Progenitor cell of endocrine pancreas (in vitro differentiated cells): ENCODE results near the gene TH. TPM values are rescaled to one million over a fixed set of nuclear protein-coding genes. Genes with fewer than 3 reads are reported as not detected.
A peak's percentile ranks its signal among the peaks of the same experiment; 100 is the strongest.

Experiments
- DNase-seq: peaks from one replicate; pipeline ENCODE4 v3.0.0; 2021; ENCODE audit warnings: low spot score; ENCODE audit not compliant: unreplicated experiment
- H3K27ac Mint-ChIP-seq: 2 replicates; pipeline ENCODE4 v1.8.0; 2021; ENCODE audit warnings: mild to moderate bottlenecking, moderate library complexity, mixed read lengths
- H3K27me3 Mint-ChIP-seq: 2 replicates; pipeline ENCODE4 v1.8.0; 2021; ENCODE audit warnings: mixed read lengths
- H3K36me3 Mint-ChIP-seq: 2 replicates; pipeline ENCODE4 v1.8.0; 2022; ENCODE audit warnings: mixed read lengths; ENCODE audit not compliant: insufficient read depth
- H3K4me1 Mint-ChIP-seq: 2 replicates; pipeline ENCODE4 v1.8.0; 2021; ENCODE audit warnings: low read depth, mixed read lengths
- H3K4me3 Mint-ChIP-seq: 2 replicates; pipeline ENCODE4 v1.8.0; 2021; ENCODE audit warnings: low read depth, mild to moderate bottlenecking, moderate library complexity, mixed read lengths
- H3K9me3 Mint-ChIP-seq: 2 replicates; pipeline ENCODE4 v1.8.0; 2021; ENCODE audit warnings: low read depth, mixed read lengths
- total RNA-seq: library from RNA; stranded (reverse); gene quantifications from 2 replicates; pipeline ENCODE4 v1.2.1, GENCODE V29; 2021
- TF ChIP-seq, protein P1 (sequence below): fragments of 200-600 bp; sonication (generic); IDR thresholded peaks from one replicate; pipeline ENCODE4 v1.5.0; 2021; ENCODE audit warnings: antibody characterized with exemption, mild to moderate bottlenecking; ENCODE audit not compliant: unreplicated experiment

TH gene
- total RNA-seq, 1 donor from 2014 or later = 0.53 TPM

DNA sequence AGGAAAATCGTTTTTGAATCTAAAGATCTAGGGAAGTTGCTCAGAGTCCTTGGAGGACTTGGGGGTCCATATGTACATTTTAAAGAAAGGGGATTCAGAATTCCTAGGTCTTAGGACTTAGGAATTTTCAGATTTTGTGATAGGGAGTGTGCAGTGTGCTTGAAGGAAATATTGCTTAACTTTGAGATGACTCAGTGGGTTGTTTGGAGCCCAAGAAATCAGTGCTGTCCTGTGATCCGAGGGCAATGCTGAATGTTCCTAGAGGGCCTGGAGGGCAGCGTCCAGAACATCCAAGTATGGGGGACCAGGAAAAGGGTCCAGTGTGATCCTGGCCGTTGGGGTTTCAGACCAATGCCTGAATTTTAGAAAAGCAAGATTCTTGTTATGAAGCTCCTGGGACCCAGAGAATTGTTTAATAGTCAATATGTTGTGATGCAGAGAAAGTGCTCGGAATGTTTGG is 29.3 kb downstream of the TH start:
- Mint-ChIP-seq H3K4me3 (peak overlapping the region; percentile 91), H3K36me3 (peaks cover 3% of the 10 kb centered on the region), H3K27me3 (peaks cover 59% of the 10 kb centered on the region), H3K9me3 (no peaks in the 10 kb centered on the region), H3K4me1 (peaks cover 10% of the 10 kb centered on the region), H3K27ac (peak overlapping the region; percentile 87)
- DNase-seq = no peak
- TF ChIP-seq, protein P1, sequence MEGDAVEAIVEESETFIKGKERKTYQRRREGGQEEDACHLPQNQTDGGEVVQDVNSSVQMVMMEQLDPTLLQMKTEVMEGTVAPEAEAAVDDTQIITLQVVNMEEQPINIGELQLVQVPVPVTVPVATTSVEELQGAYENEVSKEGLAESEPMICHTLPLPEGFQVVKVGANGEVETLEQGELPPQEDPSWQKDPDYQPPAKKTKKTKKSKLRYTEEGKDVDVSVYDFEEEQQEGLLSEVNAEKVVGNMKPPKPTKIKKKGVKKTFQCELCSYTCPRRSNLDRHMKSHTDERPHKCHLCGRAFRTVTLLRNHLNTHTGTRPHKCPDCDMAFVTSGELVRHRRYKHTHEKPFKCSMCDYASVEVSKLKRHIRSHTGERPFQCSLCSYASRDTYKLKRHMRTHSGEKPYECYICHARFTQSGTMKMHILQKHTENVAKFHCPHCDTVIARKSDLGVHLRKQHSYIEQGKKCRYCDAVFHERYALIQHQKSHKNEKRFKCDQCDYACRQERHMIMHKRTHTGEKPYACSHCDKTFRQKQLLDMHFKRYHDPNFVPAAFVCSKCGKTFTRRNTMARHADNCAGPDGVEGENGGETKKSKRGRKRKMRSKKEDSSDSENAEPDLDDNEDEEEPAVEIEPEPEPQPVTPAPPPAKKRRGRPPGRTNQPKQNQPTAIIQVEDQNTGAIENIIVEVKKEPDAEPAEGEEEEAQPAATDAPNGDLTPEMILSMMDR = no peak

DNA sequence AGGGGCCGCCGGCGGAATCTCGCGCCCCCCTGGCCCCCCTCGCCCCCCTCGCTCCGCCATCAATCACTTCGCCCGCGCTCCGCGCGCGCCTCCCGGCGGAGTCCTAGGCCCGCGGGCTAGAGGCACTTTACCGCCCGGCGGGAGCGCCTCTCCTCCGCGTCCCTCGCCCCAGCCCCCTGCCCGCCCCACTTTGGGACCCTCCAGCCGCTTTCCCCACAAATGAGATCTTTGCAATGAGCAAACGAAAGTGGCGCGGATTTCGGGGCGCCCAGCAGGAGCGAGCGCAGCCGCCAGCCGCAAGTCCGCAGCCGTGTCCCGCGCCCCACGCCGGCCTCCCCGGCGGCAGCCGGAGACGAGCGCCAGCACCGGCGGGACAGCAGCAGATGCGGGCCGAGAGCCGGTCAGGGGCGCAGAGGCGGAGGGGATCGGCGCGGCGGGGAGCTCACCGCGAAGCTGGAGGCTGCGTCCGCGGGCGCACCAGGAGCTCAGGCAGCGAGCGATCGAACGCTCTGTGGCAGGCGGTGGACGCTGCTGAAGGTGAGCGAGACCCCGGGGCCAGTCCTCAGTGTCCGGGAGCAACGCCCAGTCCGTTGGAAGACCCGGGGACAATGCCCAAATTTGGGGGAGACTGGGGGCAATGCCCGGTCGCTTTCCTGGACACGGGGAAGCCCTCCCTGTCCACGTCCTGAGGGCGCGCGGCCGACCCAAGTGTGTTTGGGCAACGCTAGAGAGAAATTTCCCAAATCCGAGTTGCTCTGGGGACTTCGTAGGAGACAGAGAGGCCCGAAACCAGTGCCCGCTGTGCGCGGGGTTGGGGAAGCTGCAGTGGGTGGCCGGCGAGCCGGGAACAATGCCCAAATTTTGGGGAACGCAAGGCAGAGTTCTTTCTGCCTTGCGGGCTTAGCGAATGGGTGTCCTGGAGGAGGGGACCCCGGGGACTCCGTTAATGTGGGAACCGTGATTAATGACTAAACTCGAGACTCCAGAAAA is 30.9 kb downstream of the TH start:
- TF ChIP-seq, protein P1 = no peak
- H3K4me1 Mint-ChIP-seq = peaks cover 11% of the 10 kb centered on the region
- H3K36me3 Mint-ChIP-seq = peaks cover 7% of the 10 kb centered on the region
- no peaks in the 10 kb centered on the region for H3K9me3 Mint-ChIP-seq
- peaks cover 53% of the 10 kb centered on the region for H3K27me3 Mint-ChIP-seq
- no peak for DNase-seq
- peak overlapping the region; percentile 90 for H3K27ac Mint-ChIP-seq
- peak overlapping the region; percentile 91 for H3K4me3 Mint-ChIP-seq

DNA sequence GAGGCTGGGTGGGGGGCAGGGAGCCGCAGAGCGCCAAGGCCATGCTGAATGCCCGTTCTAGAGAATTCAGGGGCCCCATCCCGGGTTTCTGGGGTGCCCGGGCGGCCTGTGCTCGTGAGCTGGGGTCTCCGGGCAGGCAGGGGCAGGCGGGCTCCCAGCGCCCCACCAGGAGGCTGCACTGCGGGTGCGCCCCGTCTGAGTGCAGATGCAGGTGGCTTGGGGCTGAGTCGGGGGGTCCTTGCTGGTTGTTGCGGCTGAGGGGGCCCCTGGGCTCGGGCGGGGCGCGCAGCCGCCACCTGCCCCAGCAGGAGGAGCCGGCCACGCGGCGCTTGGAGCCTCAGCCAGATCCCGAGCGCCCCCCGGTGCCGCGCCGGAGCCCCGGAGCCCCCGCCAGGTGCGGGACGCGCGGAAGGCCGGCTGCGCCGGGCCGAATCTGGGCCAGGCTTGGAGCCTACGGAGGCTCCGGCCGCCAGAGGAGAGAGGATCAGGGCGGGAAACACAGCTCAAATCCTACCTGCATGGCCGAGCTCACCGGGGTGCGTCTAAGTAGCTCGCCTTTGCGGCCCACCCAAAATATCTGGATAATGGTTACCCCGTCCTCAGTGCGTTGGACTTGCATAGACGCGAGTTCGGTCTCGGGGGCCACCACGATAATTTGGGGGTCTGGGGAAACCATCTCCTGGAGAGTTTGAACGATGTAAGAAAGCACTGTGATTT is 31.8 kb downstream of the TH start:
- no peak for DNase-seq
- H3K27me3 Mint-ChIP-seq = peaks cover 48% of the 10 kb centered on the region
- peak overlapping the region; percentile 24 for H3K27ac Mint-ChIP-seq
- H3K4me1 Mint-ChIP-seq = peaks cover 11% of the 10 kb centered on the region
- H3K36me3 Mint-ChIP-seq = peaks cover 9% of the 10 kb centered on the region
- H3K9me3 Mint-ChIP-seq = no peaks in the 10 kb centered on the region
- H3K4me3 Mint-ChIP-seq = peak overlapping the region; percentile 91
- TF ChIP-seq, protein P1 = peak; percentile 21

DNA sequence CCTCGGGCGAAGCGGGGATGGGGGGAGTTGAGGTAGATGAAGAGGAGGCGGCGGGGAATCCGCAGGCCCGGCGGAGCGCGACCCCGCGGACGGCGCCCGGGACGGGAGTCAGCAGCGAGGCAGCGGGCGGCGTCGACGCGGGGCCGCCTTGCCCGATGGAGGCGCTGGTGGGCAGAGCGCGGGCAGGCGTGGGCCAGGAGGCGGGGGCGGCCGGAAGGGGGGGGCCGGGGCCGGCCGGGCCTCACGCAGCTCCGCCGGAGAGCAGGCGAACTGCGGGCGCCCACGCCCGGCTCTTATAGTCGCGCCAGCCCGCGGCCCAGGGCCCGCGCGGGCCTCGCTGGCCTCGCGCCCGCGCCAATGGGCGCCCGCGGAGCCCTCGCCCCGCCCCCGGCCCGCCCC is 32.5 kb downstream of the TH start, which contains the start of gene IGF2:
Gene IGF2, minus strand, starts transcription at position 267 of the 399 bp plus-strand sequence. CDS start 3,866 bp downstream, outside the sequence.
- peaks cover 43% of the 10 kb centered on the region for H3K27me3 Mint-ChIP-seq
- H3K36me3 Mint-ChIP-seq = peaks cover 9% of the 10 kb centered on the region
- H3K27ac Mint-ChIP-seq = peak within 1 kb of the TSS; percentile 69
- H3K4me3 Mint-ChIP-seq = peak within 1 kb of the TSS; percentile 91
- no peak for DNase-seq
- peaks cover 11% of the 10 kb centered on the region for H3K4me1 Mint-ChIP-seq
- TF ChIP-seq, protein P1 = peak; percentile 27
- no peaks in the 10 kb centered on the region for H3K9me3 Mint-ChIP-seq
